Thoracic aorta (tissue), 2 donors: ENCODE measurements around the gene MAN2C1. TPM values are rescaled to one million over a fixed set of nuclear protein-coding genes. Genes with fewer than 3 reads are reported as not detected.
"Not testable (repeated sequence)": the region's sequence is repeated elsewhere in the genome, so short reads cannot be mapped to it uniquely, and the experiment has no call there.

ENCODE experiments used
- ATAC-seq: fragments of 150-250 bp; one replicate; pipeline ENCODE4 v1.8.0; 2017; ENCODE audit warnings: low read depth; ENCODE audit not compliant: insufficient number of reproducible peaks, low FRiP score
- DNase-seq: peaks from one replicate; pipeline ENCODE4 v3.0.0-alpha.2; 2020; ENCODE audit warnings: low spot score
- H3K27ac ChIP-seq, 2 donors: fragments of 200-600 bp; sonication (generic); 1 replicate in 1 of 2; 2 replicates in 1 of 2; pipeline ENCODE4 v1.5.1; 2016; ENCODE audit warnings: mild to moderate bottlenecking in 2 of 2, moderate library complexity in 2 of 2
- H3K27me3 ChIP-seq: fragments of 200-600 bp; sonication (generic); replicated peaks from 2 replicates; pipeline ENCODE4 v1.6.0; 2016; ENCODE audit warnings: mild to moderate bottlenecking; ENCODE audit not compliant: insufficient read depth
- H3K36me3 ChIP-seq: fragments of 200-600 bp; sonication (generic); one replicate; pipeline ENCODE4 v1.5.1; 2016
- H3K4me1 ChIP-seq, 2 donors: fragments of 200-600 bp; sonication (generic); 1 replicate in 1 of 2; 2 replicates in 1 of 2; pipeline versions ENCODE4 v1.5.1 to v1.6.0; 2016; ENCODE audit warnings: low read depth in 2 of 2, mild to moderate bottlenecking in 1 of 2; ENCODE audit not compliant: control insufficient read depth in 1 of 2
- H3K4me3 ChIP-seq: fragments of 200-600 bp; sonication (generic); 2 replicates; pipeline ENCODE4 v1.5.1; 2016; ENCODE audit warnings: mild to moderate bottlenecking
- H3K9me3 ChIP-seq: fragments of 200-600 bp; sonication (generic); 2 replicates; pipeline ENCODE4 v1.5.1; 2016
- CTCF ChIP-seq: fragments of 200-600 bp; sonication (generic); IDR thresholded peaks from one replicate; pipeline ENCODE4 v1.5.1; 2019; ENCODE audit warnings: antibody characterized with exemption
- total RNA-seq, 2 donors: library from RNA; depleted of rRNA; stranded (reverse); fragments of >200 nt; gene quantifications; one replicate each; pipeline versions ENCODE4 v1.1.0 to v1.2.3, GENCODE V29; 2016

Gene MAN2C1
- total RNA-seq, 2 donors from 2014 or later = 394 to 471 TPM

- Histone ChIP-seq H3K4me3 (no peak overlapping the region), H3K36me3 (peaks cover 9% of the 10 kb centered on the region), H3K9me3 (no peaks in the 10 kb centered on the region), H3K27ac (no peak overlapping the region), H3K27me3 (no peaks in the 10 kb centered on the region), H3K4me1 (peaks cover 0 to 8% of the 10 kb centered on the region in 2 donors)
- ATAC-seq = no peak
- no peak for DNase-seq
- no peak for TF ChIP-seq CTCF
These were observed 26.2 kb downstream of the MAN2C1 start for GRCh38 chr15:75342221-75342620.

GRCh38 chr15:75339531-75340240 is 28.7 kb downstream of the MAN2C1 start:
- Histone ChIP-seq H3K36me3 (peaks cover 9% of the 10 kb centered on the region), H3K27ac (no peak overlapping the region), H3K27me3 (no peaks in the 10 kb centered on the region), H3K9me3 (no peaks in the 10 kb centered on the region), H3K4me1 (peaks cover 7 to 17% of the 10 kb centered on the region in 2 donors), H3K4me3 (no peak overlapping the region)
- no peak for ATAC-seq
- no peak for TF ChIP-seq CTCF
- DNase-seq = no peak

GRCh38 chr15:75338661-75339240 is 29.7 kb downstream of the MAN2C1 start:
- TF ChIP-seq CTCF = no peak
- Histone ChIP-seq H3K36me3 (peaks cover 9% of the 10 kb centered on the region), H3K27me3 (no peaks in the 10 kb centered on the region), H3K27ac (no peak overlapping the region), H3K9me3 (no peaks in the 10 kb centered on the region), H3K4me1 (peaks cover 7 to 17% of the 10 kb centered on the region in 2 donors), H3K4me3 (no peak overlapping the region)
- DNase-seq (no peak), ATAC-seq (no peak)

- no peak for TF ChIP-seq CTCF
These were observed 32.6 kb downstream of the MAN2C1 start, which contains the start of gene COMMD4 for GRCh38 chr15:75335705-75336355. Gene COMMD4 (plus strand): TSS chr15:75336063. CDS start chr15:75336090, 27 bp downstream.

GRCh38 chr15:75335313-75335704 is 33.1 kb downstream of the MAN2C1 start:
- Histone ChIP-seq H3K4me1 (peaks cover 7 to 17% of the 10 kb centered on the region in 2 donors), H3K36me3 (peaks cover 6% of the 10 kb centered on the region), H3K27ac (no peak overlapping the region), H3K9me3 (no peaks in the 10 kb centered on the region), H3K27me3 (no peaks in the 10 kb centered on the region), H3K4me3 (peak overlapping the region; percentile 99)
- no peak for DNase-seq
- no peak for ATAC-seq
- TF ChIP-seq CTCF = no peak

More at GRCh38 chr15:75335705-75336355, 32.6 kb downstream of the MAN2C1 start, which contains the start of gene COMMD4:
- Histone ChIP-seq H3K4me1 (peaks cover 7 to 17% of the 10 kb centered on the region in 2 donors), H3K27me3 (no peaks in the 10 kb centered on the region), H3K27ac (peak within 1 kb of the TSS; percentile 49 to 71), H3K9me3 (no peaks in the 10 kb centered on the region), H3K36me3 (peaks cover 7% of the 10 kb centered on the region), H3K4me3 (peak within 1 kb of the TSS; percentile 99)
- peak; percentile 95 for ATAC-seq
- peak; percentile 92 for DNase-seq

GRCh38 chr15:75333654-75334419 is 34.6 kb downstream of the MAN2C1 start:
- not testable (repeated sequence) for H3K27ac ChIP-seq

GRCh38 chr15:75332093-75332492 is 36.3 kb downstream of the MAN2C1 start:
- ATAC-seq, DNase-seq, H3K4me3 ChIP-seq, H3K36me3 ChIP-seq, H3K9me3 ChIP-seq, H3K27ac ChIP-seq, H3K27me3 ChIP-seq: not testable (repeated sequence)
- H3K4me1 ChIP-seq = peaks cover 7 to 15% of the 10 kb centered on the region in 2 donors

More at GRCh38 chr15:75333654-75334419, 34.6 kb downstream of the MAN2C1 start:
- DNase-seq, H3K36me3 ChIP-seq, H3K4me3 ChIP-seq, H3K9me3 ChIP-seq, ATAC-seq, H3K27me3 ChIP-seq: not testable (repeated sequence)
- H3K4me1 ChIP-seq = peaks cover 7 to 17% of the 10 kb centered on the region in 2 donors
